ENCODE measurements around the gene TAF3.

The TAF3 gene

DNA sequence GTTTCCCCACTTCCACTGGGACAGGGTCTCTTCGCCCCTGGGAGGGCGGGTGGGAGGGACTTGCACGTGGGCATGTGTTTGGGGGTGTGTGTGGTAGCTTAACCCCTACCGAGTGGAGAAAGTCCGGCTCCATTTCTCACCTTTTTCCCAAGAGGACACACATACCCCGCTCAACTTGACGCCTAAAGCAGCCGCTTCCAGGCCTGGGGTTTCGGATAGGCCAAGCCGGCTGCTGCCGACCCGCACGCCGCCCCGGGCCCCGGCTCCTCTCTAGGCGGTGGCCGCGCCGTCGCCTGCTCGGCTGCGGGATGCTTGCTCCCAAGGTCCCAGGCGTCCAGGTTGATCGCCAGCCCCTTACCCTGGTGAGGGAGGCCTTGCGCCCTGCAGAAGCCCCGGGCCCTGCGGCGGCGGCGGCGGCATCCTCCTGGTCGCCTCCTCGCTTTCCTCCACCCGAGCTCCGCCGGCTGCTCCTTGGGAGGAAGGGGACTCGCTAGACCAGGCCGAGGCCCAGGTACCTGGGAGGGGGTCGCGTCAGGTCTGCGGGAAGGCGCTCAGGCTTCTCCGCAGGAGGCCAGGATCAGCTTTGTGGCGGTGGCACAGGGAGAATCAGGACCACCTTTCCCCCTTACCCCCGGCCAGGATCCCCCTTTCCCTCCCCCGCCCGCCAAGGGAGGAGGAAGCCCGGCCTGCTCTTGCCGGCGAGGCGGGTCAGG is 233.0 kb downstream of the TAF3 start:
- TF ChIP-seq, protein P1, sequence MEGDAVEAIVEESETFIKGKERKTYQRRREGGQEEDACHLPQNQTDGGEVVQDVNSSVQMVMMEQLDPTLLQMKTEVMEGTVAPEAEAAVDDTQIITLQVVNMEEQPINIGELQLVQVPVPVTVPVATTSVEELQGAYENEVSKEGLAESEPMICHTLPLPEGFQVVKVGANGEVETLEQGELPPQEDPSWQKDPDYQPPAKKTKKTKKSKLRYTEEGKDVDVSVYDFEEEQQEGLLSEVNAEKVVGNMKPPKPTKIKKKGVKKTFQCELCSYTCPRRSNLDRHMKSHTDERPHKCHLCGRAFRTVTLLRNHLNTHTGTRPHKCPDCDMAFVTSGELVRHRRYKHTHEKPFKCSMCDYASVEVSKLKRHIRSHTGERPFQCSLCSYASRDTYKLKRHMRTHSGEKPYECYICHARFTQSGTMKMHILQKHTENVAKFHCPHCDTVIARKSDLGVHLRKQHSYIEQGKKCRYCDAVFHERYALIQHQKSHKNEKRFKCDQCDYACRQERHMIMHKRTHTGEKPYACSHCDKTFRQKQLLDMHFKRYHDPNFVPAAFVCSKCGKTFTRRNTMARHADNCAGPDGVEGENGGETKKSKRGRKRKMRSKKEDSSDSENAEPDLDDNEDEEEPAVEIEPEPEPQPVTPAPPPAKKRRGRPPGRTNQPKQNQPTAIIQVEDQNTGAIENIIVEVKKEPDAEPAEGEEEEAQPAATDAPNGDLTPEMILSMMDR (IDR thresholded peaks at IDR 0.05; ENCODE audit: low read depth, low read length, missing control alignments) = no peak
- H3K4me3 ChIP-seq (ENCODE audit: low read depth, low read length) = no peak overlapping the region
- no peak for DNase-seq (ENCODE audit: low read depth)
- in situ Hi-C loops (cut with HindIII; ENCODE audit: low sequenced_read_pairs) = no loop called here

DNA sequence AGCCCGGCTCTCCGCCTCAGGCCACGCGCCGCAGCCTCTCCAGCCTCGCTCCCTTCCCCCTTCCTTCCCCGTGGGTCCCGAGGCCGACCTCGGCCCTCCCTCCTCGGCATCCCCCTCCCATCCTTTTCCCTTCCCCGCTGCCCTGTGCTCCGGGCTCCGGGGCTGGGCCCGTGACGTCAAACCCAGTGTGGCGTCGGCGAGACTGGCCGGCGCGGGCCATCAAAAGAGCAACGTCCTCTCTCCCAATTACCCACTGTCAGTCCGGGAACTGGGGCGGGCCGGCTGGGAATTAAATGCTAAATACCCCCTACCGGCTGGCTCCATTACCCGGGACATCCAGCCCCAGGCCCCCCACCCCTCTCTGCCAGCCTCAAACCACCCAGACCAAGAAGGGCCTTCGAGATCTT is 233.5 kb downstream of the TAF3 start:
- H3K4me3 ChIP-seq (ENCODE audit: low read depth, low read length) = no peak overlapping the region
- TF ChIP-seq, protein P1 (IDR thresholded peaks at IDR 0.05; ENCODE audit: low read depth, low read length, missing control alignments) = no peak
- DNase-seq (ENCODE audit: low read depth) = no peak
- in situ Hi-C loops (cut with HindIII; ENCODE audit: low sequenced_read_pairs) = no loop called here

DNA sequence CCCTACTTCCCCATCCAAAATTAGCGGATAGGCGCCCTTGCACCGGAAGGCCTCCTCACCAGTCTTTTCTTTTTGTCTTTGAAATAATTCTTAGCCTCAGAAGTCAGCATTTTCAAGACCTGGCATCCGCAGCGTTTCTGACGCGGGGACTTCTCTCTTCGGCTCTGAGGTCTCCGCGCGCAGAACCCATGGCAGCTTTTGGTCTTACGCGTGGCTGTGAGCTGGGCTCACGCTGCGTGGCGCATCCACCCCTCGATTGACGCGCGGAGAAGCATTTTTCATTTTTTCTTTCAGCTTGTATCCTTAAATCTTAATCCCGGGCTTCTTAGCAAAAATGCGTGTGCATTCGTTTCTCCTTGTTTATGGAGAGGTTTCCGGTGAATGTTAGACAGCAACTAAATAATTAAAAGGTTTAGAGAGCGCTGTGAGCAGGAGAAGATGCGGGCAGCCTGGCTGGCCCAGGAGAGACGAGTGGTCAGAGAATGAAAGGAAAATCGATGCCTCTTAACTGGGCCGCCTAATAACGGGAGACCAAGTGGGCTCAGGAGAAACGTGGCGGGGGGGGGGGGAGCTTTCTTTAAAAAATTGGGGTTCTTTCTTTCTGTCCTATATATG is 234.1 kb downstream of the TAF3 start:
- TF ChIP-seq, protein P1 (IDR thresholded peaks at IDR 0.05; ENCODE audit: low read depth, low read length, missing control alignments) = no peak
- no peak for DNase-seq (ENCODE audit: low read depth)
- in situ Hi-C loops (cut with HindIII; ENCODE audit: low sequenced_read_pairs) = no loop called here
- no peak overlapping the region for H3K4me3 ChIP-seq (ENCODE audit: low read depth, low read length)

DNA sequence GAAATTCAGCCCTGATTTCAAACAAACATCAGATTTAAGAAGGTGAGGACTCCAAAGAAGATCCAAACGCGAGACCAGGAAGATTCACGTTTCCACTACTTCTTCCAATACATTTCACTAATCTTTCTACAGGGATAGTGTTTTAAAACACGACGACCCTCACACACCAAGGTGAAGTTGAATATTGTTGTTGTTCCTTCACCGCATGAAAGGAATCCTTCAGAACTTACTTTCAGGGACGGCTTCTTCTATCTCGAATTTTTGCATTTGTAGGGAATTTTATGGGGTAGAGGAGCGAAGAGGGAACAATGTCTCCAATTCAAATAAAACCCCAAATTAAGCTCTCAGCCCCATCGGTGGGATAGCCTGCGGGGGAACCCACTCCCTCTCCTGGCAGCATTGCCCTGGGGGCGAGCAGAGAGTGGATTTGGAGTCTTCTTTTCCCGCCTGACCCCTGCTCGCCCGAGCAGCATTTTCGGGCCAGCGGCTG is 234.7 kb downstream of the TAF3 start:
- H3K4me3 ChIP-seq (ENCODE audit: low read depth, low read length) = no peak overlapping the region
- in situ Hi-C loops (cut with HindIII; ENCODE audit: low sequenced_read_pairs) = no loop called here
- DNase-seq (ENCODE audit: low read depth) = no peak
- TF ChIP-seq, protein P1 (IDR thresholded peaks at IDR 0.05; ENCODE audit: low read depth, low read length, missing control alignments) = no peak

DNA sequence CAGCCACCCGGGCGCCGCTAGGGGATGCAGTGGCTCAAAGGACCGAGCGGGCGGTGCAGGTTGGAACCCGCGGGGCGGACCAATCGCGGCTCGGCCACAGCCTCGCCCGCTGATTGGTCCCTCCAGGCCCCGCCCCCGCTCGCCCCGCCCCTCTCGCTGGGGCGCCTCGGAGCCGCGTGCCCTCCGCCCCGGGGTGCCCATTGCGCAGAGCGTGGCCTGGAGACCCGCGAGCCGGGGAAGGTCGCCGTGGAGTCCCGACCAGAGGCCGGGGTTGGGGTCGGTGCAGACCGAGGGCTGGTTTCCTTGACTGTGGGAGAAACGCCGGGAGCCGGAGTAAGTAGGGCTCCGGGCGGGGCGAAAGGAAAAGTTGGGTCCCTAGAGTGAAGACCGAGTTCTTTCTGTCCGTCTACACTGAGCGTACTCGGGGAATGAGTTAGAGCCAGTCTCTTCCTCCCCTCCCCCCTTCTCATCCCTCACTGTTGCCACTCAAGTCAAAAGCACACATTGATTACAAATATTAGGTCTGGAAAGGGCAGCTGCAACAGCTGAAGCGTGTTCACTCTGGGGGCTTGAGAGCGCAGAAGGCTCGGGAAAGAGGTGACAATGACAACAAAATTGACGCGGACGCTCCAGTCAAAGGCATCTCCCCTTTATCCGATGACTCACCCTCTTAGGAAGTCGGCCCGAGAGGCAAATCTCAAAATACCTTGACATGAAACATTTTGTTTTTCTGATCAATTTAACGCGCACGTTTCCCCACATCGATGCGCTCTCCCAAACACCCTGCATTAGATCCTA is 235.3 kb downstream of the TAF3 start:
- in situ Hi-C loops (cut with HindIII; ENCODE audit: low sequenced_read_pairs) = no loop called here
- peak overlapping the region; percentile 36 for H3K4me3 ChIP-seq (ENCODE audit: low read depth, low read length)
- peak; percentile 23 for DNase-seq (ENCODE audit: low read depth)
- TF ChIP-seq, protein P1 (IDR thresholded peaks at IDR 0.05; ENCODE audit: low read depth, low read length, missing control alignments) = peak; percentile 66

DNA sequence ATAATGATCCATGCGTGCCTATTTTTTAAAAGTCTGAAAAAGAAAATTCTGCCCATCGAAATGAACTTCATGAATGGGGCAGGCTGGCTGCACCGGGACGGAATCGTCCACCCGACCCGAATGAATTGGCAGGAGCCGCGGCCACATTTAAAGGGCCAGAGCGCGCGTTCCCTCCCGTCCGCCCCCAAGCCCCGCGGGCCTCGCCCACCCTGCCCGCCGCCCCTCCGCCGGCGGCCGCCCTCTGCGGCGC is 235.9 kb downstream of the TAF3 start:
- TF ChIP-seq, protein P1 (IDR thresholded peaks at IDR 0.05; ENCODE audit: low read depth, low read length, missing control alignments) = no peak
- in situ Hi-C loops (cut with HindIII; ENCODE audit: low sequenced_read_pairs) = no loop called here
- peak overlapping the region; percentile 36 for H3K4me3 ChIP-seq (ENCODE audit: low read depth, low read length)
- no peak for DNase-seq (ENCODE audit: low read depth)
